Hepatocyte (in vitro differentiated cells): ENCODE measurements around the gene PUM2. TPM values are rescaled to one million over a fixed set of nuclear protein-coding genes. Genes with fewer than 3 reads are reported as not detected.

Source experiments
- DNase-seq: peaks from one replicate; pipeline ENCODE4 v3.0.0-alpha.2; 2016; ENCODE audit warnings: low spot score
- H2AFZ ChIP-seq: fragments of 200-600 bp; sonication (generic); 2 replicates; pipeline ENCODE4 v1.6.0; 2016; ENCODE audit warnings: antibody characterized with exemption, mild to moderate bottlenecking
- H3K27ac ChIP-seq: fragments of 200-600 bp; sonication (generic); 2 replicates; pipeline ENCODE4 v1.5.1; 2016; ENCODE audit warnings: mild to moderate bottlenecking
- H3K27me3 ChIP-seq: fragments of 200-600 bp; sonication (generic); 2 replicates; pipeline ENCODE4 v1.6.1; 2016
- H3K36me3 ChIP-seq: fragments of 200-600 bp; sonication (generic); replicated peaks from 2 replicates; pipeline ENCODE4 v1.5.1; 2016; ENCODE audit warnings: low read depth; ENCODE audit not compliant: insufficient read depth
- H3K4me1 ChIP-seq: fragments of 200-600 bp; sonication (generic); 2 replicates; pipeline ENCODE4 v1.5.1; 2016; ENCODE audit warnings: mild to moderate bottlenecking, moderate library complexity; ENCODE audit not compliant: insufficient read depth
- H3K4me2 ChIP-seq: fragments of 200-600 bp; sonication (generic); 2 replicates; pipeline ENCODE4 v1.6.0; 2016
- H3K4me3 ChIP-seq: fragments of 200-600 bp; sonication (generic); 2 replicates; pipeline ENCODE4 v1.5.1; 2016; ENCODE audit warnings: mild to moderate bottlenecking
- H3K79me2 ChIP-seq: fragments of 200-600 bp; sonication (generic); 2 replicates; pipeline ENCODE4 v1.6.0; 2017; ENCODE audit warnings: mild to moderate bottlenecking
- H3K9me2 ChIP-seq: fragments of 200-600 bp; sonication (generic); replicated peaks from 2 replicates; pipeline ENCODE4 v1.6.0; 2017; ENCODE audit warnings: mild to moderate bottlenecking; ENCODE audit not compliant: insufficient read depth
- H3K9me3 ChIP-seq: fragments of 200-600 bp; sonication (generic); 2 replicates; pipeline ENCODE4 v1.5.1; 2016; ENCODE audit warnings: low read depth, mild to moderate bottlenecking
- H4K20me1 ChIP-seq: fragments of 200-600 bp; sonication (generic); 2 replicates; pipeline ENCODE4 v1.6.0; 2016; ENCODE audit warnings: mild to moderate bottlenecking; ENCODE audit not compliant: insufficient read depth, poor library complexity, severe bottlenecking
- CTCF ChIP-seq: fragments of 200-600 bp; sonication (generic); IDR thresholded peaks from 2 replicates; pipeline ENCODE4 v1.5.1; 2016; ENCODE audit warnings: antibody characterized with exemption, mild to moderate bottlenecking; ENCODE audit not compliant: poor library complexity
- EZH2 ChIP-seq: fragments of 200-600 bp; sonication (generic); IDR thresholded peaks from 2 replicates; pipeline ENCODE4 v1.6.1; 2016; ENCODE audit warnings: antibody characterized with exemption, mild to moderate bottlenecking, borderline replicate concordance
- EZH2phosphoT487 ChIP-seq: fragments of 200-600 bp; sonication (generic); IDR thresholded peaks from one replicate; pipeline ENCODE4 v1.6.1; 2018; ENCODE audit warnings: antibody characterized with exemption, mild to moderate bottlenecking, low read depth, moderate library complexity; ENCODE audit not compliant: unreplicated experiment, severe bottlenecking
- WGBS: methylation state at CpG from one replicate; pipeline ENCODE4 v1.1.6; 2016; ENCODE audit warnings: low lambda C conversion rate; ENCODE audit errors: missing lambda C conversion rate; 5-methylcytosine and 5-hydroxymethylcytosine counted together
- polyA plus RNA-seq: library from polyadenylated mRNA; unstranded; fragments of >200 nt; fragmentation: Nextera tagmentation; extraction: Ambion mirVana; gene quantifications from 2 replicates; pipeline ENCODE4 v1.2.1, GENCODE V29; 2016
- total RNA-seq: library from RNA; depleted of rRNA; stranded (reverse); fragments of >200 nt; gene quantifications from 2 replicates; pipeline ENCODE4 v1.2.3, GENCODE V29; 2014

The PUM2 gene
- total and polyA plus RNA-seq, 2 experiments from 2014 or later = 14.4 to 55.5 TPM

- Histone ChIP-seq H3K27ac (no peak overlapping the region), H3K9me2 (no peaks in the 10 kb centered on the region), H3K4me3 (no peak overlapping the region), H3K4me2 (no peak overlapping the region), H4K20me1 (peaks cover 52% of the 10 kb centered on the region), H3K27me3 (no peaks in the 10 kb centered on the region), H2AFZ (no peak overlapping the region), H3K4me1 (no peaks in the 10 kb centered on the region), H3K36me3 (peaks cover 6% of the 10 kb centered on the region), H3K9me3 (no peaks in the 10 kb centered on the region), H3K79me2 (peaks cover 91% of the 10 kb centered on the region)
- DNase-seq = no peak
- TF ChIP-seq EZH2phosphoT487 = no peak
- no peak for TF ChIP-seq EZH2
- no peak for TF ChIP-seq CTCF
- WGBS = 90% methylated on average over 4 of the region's 4 CpGs
Measured at GRCh38 chr2:20314562-20315501, 35.8 kb downstream of the PUM2 start.

- 96% methylated on average over 3 of the region's 3 CpGs for WGBS
- Histone ChIP-seq H3K27me3 (no peaks in the 10 kb centered on the region), H4K20me1 (peaks cover 46% of the 10 kb centered on the region), H3K4me1 (no peaks in the 10 kb centered on the region), H2AFZ (no peak overlapping the region), H3K4me2 (no peak overlapping the region), H3K79me2 (peaks cover 91% of the 10 kb centered on the region), H3K27ac (no peak overlapping the region), H3K9me2 (no peaks in the 10 kb centered on the region), H3K9me3 (no peaks in the 10 kb centered on the region), H3K4me3 (no peak overlapping the region), H3K36me3 (no peaks in the 10 kb centered on the region)
- DNase-seq = no peak
- TF ChIP-seq CTCF (no peak), EZH2phosphoT487 (no peak), EZH2 (no peak)
Measured at GRCh38 chr2:20313659-20314058, 37.0 kb downstream of the PUM2 start.

- TF ChIP-seq EZH2 = no peak
- no peak for TF ChIP-seq EZH2phosphoT487
- no peak for TF ChIP-seq CTCF
- Histone ChIP-seq H3K4me3 (no peak overlapping the region), H2AFZ (no peak overlapping the region), H4K20me1 (peaks cover 26% of the 10 kb centered on the region), H3K79me2 (peaks cover 88% of the 10 kb centered on the region), H3K27me3 (no peaks in the 10 kb centered on the region), H3K27ac (no peak overlapping the region), H3K9me2 (no peaks in the 10 kb centered on the region), H3K9me3 (no peaks in the 10 kb centered on the region), H3K36me3 (no peaks in the 10 kb centered on the region), H3K4me2 (no peak overlapping the region), H3K4me1 (no peaks in the 10 kb centered on the region)
- WGBS = 97% methylated on average over 2 of the region's 2 CpGs
- no peak for DNase-seq
Measured at GRCh38 chr2:20309001-20309400, 41.6 kb downstream of the PUM2 start.
